Measurements from ENCODE around the gene MUC22.

GRCh38 chr6:31083742-31084354, 73.6 kb downstream of the MUC22 start:
- TF ChIP-seq HDGF (IDR thresholded peaks at IDR 0.05; ENCODE audit: borderline replicate concordance) (no peak), ZNF384 (IDR thresholded peaks at IDR 0.05) (no peak), FOXK2 (IDR thresholded peaks at IDR 0.05) (no peak), FOXM1 (IDR thresholded peaks at IDR 0.05; ENCODE audit: borderline replicate concordance) (no peak), FOXA1 (IDR thresholded peaks at IDR 0.05) (no peak), ELF4 (IDR thresholded peaks at IDR 0.05) (no peak), SP1 (IDR thresholded peaks at IDR 0.05) (no peak), LEF1 (IDR thresholded peaks at IDR 0.05; ENCODE audit: borderline replicate concordance) (no peak), BHLHE40 (IDR thresholded peaks at IDR 0.05; ENCODE audit: borderline replicate concordance) (no peak), CTBP1 (IDR thresholded peaks at IDR 0.05; ENCODE audit: borderline replicate concordance) (no peak)

All from HEK293T (cell line).